K562 (cell line): ENCODE data around the gene GTPBP1. TPM values are rescaled to one million over a fixed set of nuclear protein-coding genes. Genes with fewer than 3 reads are reported as not detected.

ENCODE experiments used
- JUND ChIP-seq, 2 experiments: IDR thresholded peaks; 2 replicates in 1 of 2; 3 replicates in 1 of 2; pipeline ENCODE4 v1.6.1; 2011; ENCODE audit warnings: borderline replicate concordance in 2 of 2, low read depth in 2 of 2, low read length in 2 of 2, improper control_type of control experiment in 1 of 2, missing biosample characterization in 1 of 2, missing genetic modification characterization in 1 of 2, missing genetic modification reagents in 1 of 2
- PHB ChIP-seq: fragments of 250-450 bp; sonication (Bioruptor Pico); IDR thresholded peaks from 2 replicates; pipeline ENCODE4 v1.5.0; 2021
- POLR3A ChIP-seq: IDR thresholded peaks from 2 replicates; pipeline ENCODE4 v1.6.1; 2011; ENCODE audit warnings: borderline replicate concordance, mild to moderate bottlenecking, moderate library complexity; ENCODE audit not compliant: insufficient read length, insufficient read depth; ENCODE audit errors: extremely low read depth
- PRMT5 ChIP-seq: sonication (generic); formaldehyde crosslinking; IDR thresholded peaks from 2 replicates; pipeline ENCODE4 v1.5.0; 2020; ENCODE audit warnings: missing genetic modification reagents
- PTBP1 ChIP-seq: fragments of 200-400 bp; formaldehyde crosslinking; IDR thresholded peaks from 2 replicates; pipeline ENCODE4 v1.6.1; 2017; ENCODE audit warnings: low read depth, low read length
- RCOR1 ChIP-seq, 2 experiments: IDR thresholded peaks; 2 replicates each; pipeline ENCODE4 v1.6.1; 2012; ENCODE audit warnings: low read depth in 2 of 2, low read length in 2 of 2, borderline replicate concordance in 1 of 2, improper control_type of control experiment in 1 of 2
- SMARCA5 ChIP-seq: fragments of 450-650 bp; IDR thresholded peaks from 2 replicates; pipeline ENCODE4 v1.6.1; 2016
- SMARCE1 ChIP-seq: fragments of 450-650 bp; IDR thresholded peaks from 2 replicates; pipeline ENCODE4 v1.7.1; 2016; ENCODE audit warnings: mild to moderate bottlenecking
- SREBF1 ChIP-seq: fragments of 150-350 bp; IDR thresholded peaks from 2 replicates; pipeline ENCODE4 v1.6.1; 2014; ENCODE audit warnings: antibody characterized with exemption, low read depth, low read length, borderline replicate concordance
- SRSF1 ChIP-seq: fragments of 200-400 bp; formaldehyde crosslinking; IDR thresholded peaks from 2 replicates; pipeline ENCODE4 v1.6.1; 2017; ENCODE audit warnings: mild to moderate bottlenecking, low read depth, low read length, moderate library complexity
- VEZF1 ChIP-seq: fragments of 200-800 bp; sonication (Bioruptor generic); IDR thresholded peaks from 2 replicates; pipeline ENCODE4 v1.6.1; 2017; ENCODE audit warnings: missing genetic modification characterization, missing compliant biosample characterization
- XRCC3 ChIP-seq: fragments of 450-650 bp; IDR thresholded peaks from 2 replicates; pipeline ENCODE4 v1.6.1; 2017; ENCODE audit warnings: mild to moderate bottlenecking, moderate library complexity
- ZBTB33 ChIP-seq: sonication (generic); formaldehyde crosslinking; IDR thresholded peaks from 2 replicates; pipeline ENCODE4 v1.8.1; 2023; ENCODE audit warnings: mild to moderate bottlenecking, missing genetic modification reagents
- ZHX1 ChIP-seq: fragments of 150-350 bp; conservative IDR thresholded peaks from 2 replicates; pipeline ENCODE4 v1.6.1; 2014; ENCODE audit warnings: low read length
- ZNF436 ChIP-seq: fragments of 250-450, 450-650 bp; sonication (Bioruptor Pico); formaldehyde crosslinking; IDR thresholded peaks from 2 replicates; pipeline ENCODE4 v1.7.0; 2020; ENCODE audit warnings: mild to moderate bottlenecking
- ZNF518B ChIP-seq: fragments of 250-450 bp; sonication (Bioruptor Pico); IDR thresholded peaks from 2 replicates; pipeline ENCODE4 v1.5.0; 2021; ENCODE audit warnings: mild to moderate bottlenecking, moderate library complexity
- ZNF785 ChIP-seq: fragments of 250-450 bp; sonication (Bioruptor Pico); IDR thresholded peaks from 2 replicates; pipeline ENCODE4 v1.4.0; 2020; ENCODE audit warnings: mild to moderate bottlenecking
- polyA plus RNA-seq, 8 experiments: library from polyadenylated mRNA; depleted of rRNA in 4 of 8; stranded (reverse) in 5 of 8; unstranded in 3 of 8; fragments of >200 nt; fragmentation: Nextera tagmentation in 2 of 8; fragmentation: Illumina TruSeq in 1 of 8; extraction: Ambion mirVana in 2 of 8; extraction: Trizol in 1 of 8; gene quantifications; 2 replicates each; pipeline versions ENCODE4 v1.2.1 to v1.2.3, GENCODE V29; 2011 to 2014; ENCODE audit warnings: inconsistent platforms in 1 of 8, missing spikeins in 1 of 8
- total RNA-seq, 7 experiments: library from RNA; depleted of rRNA in 6 of 7; stranded (reverse); fragments of >200 nt in 6 of 7; fragmentation: Illumina TruSeq in 2 of 7; extraction: Trizol in 2 of 7; gene quantifications; 2 replicates each; pipeline versions ENCODE4 v1.2.1 to v1.2.3, GENCODE V29; 2011 to 2021; ENCODE audit warnings: low replicate concordance in 1 of 7

The GTPBP1 gene
- total and polyA plus RNA-seq, 9 of the 15 experiments (the other 6 are each of a cell fraction or from before 2014, with no cell fraction given), result 0.83 to 53.2 (median 23.3) TPM

GRCh38 chr22:38700789-38701628 is 4.7 kb upstream of the GTPBP1 start, which contains the start of gene JOSD1 (continued):
- TF ChIP-seq VEZF1 (peak; percentile 89), PHB (CRISPR knock-in tag) (no peak), SREBF1 (no peak), RCOR1 (IDR thresholded peaks at IDR 0.05; ENCODE audit: borderline replicate concordance in 1 of 2, low read depth in 2 of 2, low read length in 2 of 2) (no peak), POLR3A (no peak), PRMT5 (CRISPR knock-in tag) (no peak), ZNF518B (CRISPR knock-in tag) (no peak), ZNF436 (no peak), ZHX1 (no peak), SMARCA5 (no peak), PTBP1 (no peak), XRCC3 (no peak), SRSF1 (no peak), SMARCE1 (0 out of 2 replicates have a peak, but pooled peaks have one; percentile 23), ZNF785 (no peak), ZBTB33 (CRISPR knock-in tag) (no peak; the same call in 1 of the 2 replicates), JUND (IDR thresholded peaks at IDR 0.05; ENCODE audit: borderline replicate concordance, low read depth, low read length) (peak; percentile 97), JUND (tag; IDR thresholded peaks at IDR 0.05; ENCODE audit: borderline replicate concordance, low read depth, low read length) (peak; percentile 89; the same call in 2 of the 3 replicates)
